ENCODE data around the gene GALNT16.

- TF ChIP-seq POLR2A (IDR thresholded peaks at IDR 0.05; ENCODE audit: low read depth) = no peak
- TF ChIP-seq, protein P1, sequence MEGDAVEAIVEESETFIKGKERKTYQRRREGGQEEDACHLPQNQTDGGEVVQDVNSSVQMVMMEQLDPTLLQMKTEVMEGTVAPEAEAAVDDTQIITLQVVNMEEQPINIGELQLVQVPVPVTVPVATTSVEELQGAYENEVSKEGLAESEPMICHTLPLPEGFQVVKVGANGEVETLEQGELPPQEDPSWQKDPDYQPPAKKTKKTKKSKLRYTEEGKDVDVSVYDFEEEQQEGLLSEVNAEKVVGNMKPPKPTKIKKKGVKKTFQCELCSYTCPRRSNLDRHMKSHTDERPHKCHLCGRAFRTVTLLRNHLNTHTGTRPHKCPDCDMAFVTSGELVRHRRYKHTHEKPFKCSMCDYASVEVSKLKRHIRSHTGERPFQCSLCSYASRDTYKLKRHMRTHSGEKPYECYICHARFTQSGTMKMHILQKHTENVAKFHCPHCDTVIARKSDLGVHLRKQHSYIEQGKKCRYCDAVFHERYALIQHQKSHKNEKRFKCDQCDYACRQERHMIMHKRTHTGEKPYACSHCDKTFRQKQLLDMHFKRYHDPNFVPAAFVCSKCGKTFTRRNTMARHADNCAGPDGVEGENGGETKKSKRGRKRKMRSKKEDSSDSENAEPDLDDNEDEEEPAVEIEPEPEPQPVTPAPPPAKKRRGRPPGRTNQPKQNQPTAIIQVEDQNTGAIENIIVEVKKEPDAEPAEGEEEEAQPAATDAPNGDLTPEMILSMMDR (IDR thresholded peaks at IDR 0.05) = no peak
These were observed 25.9 kb upstream of the GALNT16 start for GRCh38 chr14:69234106-69234505.

Measured in esophagus muscularis mucosa (tissue), 3 donors.